Loucy (cell line): ENCODE data around the gene FTL.

Experiments used
- H2AFZ ChIP-seq: fragments of 200-600 bp; sonication (generic); 2 replicates; pipeline ENCODE4 v1.6.0; 2016; ENCODE audit warnings: antibody characterized with exemption, mild to moderate bottlenecking, low read length, moderate library complexity
- H3F3A ChIP-seq: fragments of 200-600 bp; 2 replicates; pipeline ENCODE4 v1.6.0; 2016; ENCODE audit warnings: antibody characterized with exemption, low read depth, mild to moderate bottlenecking
- H3K27me3 ChIP-seq: fragments of 200-600 bp; sonication (generic); 2 replicates; pipeline ENCODE4 v1.6.1; 2014; ENCODE audit warnings: low read length, mild to moderate bottlenecking; ENCODE audit not compliant: insufficient read depth, poor library complexity, severe bottlenecking
- H3K36me3 ChIP-seq: fragments of 200-600 bp; sonication (generic); 2 replicates; pipeline ENCODE4 v1.6.1; 2016; ENCODE audit warnings: low read length; ENCODE audit not compliant: insufficient read depth
- H3K4me1 ChIP-seq: fragments of 200-600 bp; sonication (generic); 2 replicates; pipeline ENCODE4 v1.5.1; 2014; ENCODE audit warnings: low read length, mild to moderate bottlenecking; ENCODE audit not compliant: insufficient read depth, poor library complexity, severe bottlenecking
- H3K4me2 ChIP-seq: fragments of 200-600 bp; sonication (generic); 2 replicates; pipeline ENCODE4 v1.6.0; 2014; ENCODE audit warnings: antibody characterized with exemption, low read length, low read depth, mild to moderate bottlenecking; ENCODE audit not compliant: poor library complexity, severe bottlenecking
- H3K4me3 ChIP-seq: fragments of 200-600 bp; sonication (generic); 2 replicates; pipeline ENCODE4 v1.5.1; 2014; ENCODE audit warnings: low read length, mild to moderate bottlenecking, mixed read lengths; ENCODE audit not compliant: poor library complexity, severe bottlenecking
- H3K79me2 ChIP-seq: fragments of 200-600 bp; sonication (generic); 2 replicates; pipeline ENCODE4 v1.6.1; 2014; ENCODE audit warnings: low read length; ENCODE audit not compliant: insufficient read depth
- H3K9ac ChIP-seq: fragments of 200-600 bp; sonication (generic); 2 replicates; pipeline ENCODE4 v1.6.0; 2014; ENCODE audit warnings: mild to moderate bottlenecking, low read depth, low read length, moderate library complexity; ENCODE audit not compliant: poor library complexity, severe bottlenecking
- H3K9me2 ChIP-seq: fragments of 200-600 bp; sonication (generic); replicated peaks from 2 replicates; pipeline ENCODE4 v1.6.1; 2016; ENCODE audit warnings: low read depth, low read length, mixed read lengths
- H3K9me3 ChIP-seq: fragments of 200-600 bp; sonication (generic); 2 replicates; pipeline ENCODE4 v1.6.1; 2014; ENCODE audit warnings: mild to moderate bottlenecking, antibody characterized with exemption, low read length, low read depth; ENCODE audit not compliant: insufficient read depth
- H4K20me1 ChIP-seq: fragments of 200-600 bp; sonication (generic); 2 replicates; pipeline ENCODE4 v1.6.0; 2014; ENCODE audit warnings: antibody characterized with exemption, low read length, mild to moderate bottlenecking; ENCODE audit not compliant: insufficient read depth, poor library complexity, severe bottlenecking
- EZH2phosphoT487 ChIP-seq: fragments of 200-600 bp; IDR thresholded peaks from 2 replicates; pipeline ENCODE4 v1.6.1; 2018; ENCODE audit warnings: antibody characterized with exemption, mild to moderate bottlenecking, moderate library complexity, borderline replicate concordance
- TF ChIP-seq, protein P1 (sequence below): fragments of 200-600 bp; sonication (generic); conservative IDR thresholded peaks from 2 replicates; pipeline ENCODE4 v1.5.1; 2014; ENCODE audit warnings: mild to moderate bottlenecking, antibody characterized with exemption, low read length

FTL gene

DNA sequence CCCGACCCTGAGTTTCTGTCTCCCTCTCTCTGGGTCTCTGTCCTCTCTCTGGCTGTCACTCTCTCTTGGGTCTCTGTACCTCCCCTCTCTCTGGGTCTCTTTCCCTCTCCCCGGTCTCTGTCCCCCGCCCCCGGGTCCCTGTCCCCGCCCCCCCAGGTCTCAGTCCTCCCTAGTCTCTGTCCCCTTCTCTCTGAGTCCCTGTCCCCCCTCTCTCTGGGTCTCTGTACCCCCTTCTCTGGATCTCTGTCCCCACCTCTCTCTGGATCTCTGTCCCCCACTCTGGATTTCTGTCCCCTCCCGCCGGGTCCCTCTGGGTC is 2.3 kb upstream of the FTL start:
- H3K9me3 ChIP-seq: no peaks in the 10 kb centered on the region
- H3K27me3 ChIP-seq: no peaks in the 10 kb centered on the region
- H3K4me1 ChIP-seq: peaks cover 32% of the 10 kb centered on the region
- peak overlapping the region; percentile 97 for H3K4me2 ChIP-seq
- no peaks in the 10 kb centered on the region for H3F3A ChIP-seq
- peaks cover 31% of the 10 kb centered on the region for H3K79me2 ChIP-seq
- H2AFZ ChIP-seq: no peak overlapping the region
- no peaks in the 10 kb centered on the region for H3K36me3 ChIP-seq
- H3K9me2 ChIP-seq: no peaks in the 10 kb centered on the region
- H3K4me3 ChIP-seq: no peak overlapping the region
- TF ChIP-seq, protein P1, sequence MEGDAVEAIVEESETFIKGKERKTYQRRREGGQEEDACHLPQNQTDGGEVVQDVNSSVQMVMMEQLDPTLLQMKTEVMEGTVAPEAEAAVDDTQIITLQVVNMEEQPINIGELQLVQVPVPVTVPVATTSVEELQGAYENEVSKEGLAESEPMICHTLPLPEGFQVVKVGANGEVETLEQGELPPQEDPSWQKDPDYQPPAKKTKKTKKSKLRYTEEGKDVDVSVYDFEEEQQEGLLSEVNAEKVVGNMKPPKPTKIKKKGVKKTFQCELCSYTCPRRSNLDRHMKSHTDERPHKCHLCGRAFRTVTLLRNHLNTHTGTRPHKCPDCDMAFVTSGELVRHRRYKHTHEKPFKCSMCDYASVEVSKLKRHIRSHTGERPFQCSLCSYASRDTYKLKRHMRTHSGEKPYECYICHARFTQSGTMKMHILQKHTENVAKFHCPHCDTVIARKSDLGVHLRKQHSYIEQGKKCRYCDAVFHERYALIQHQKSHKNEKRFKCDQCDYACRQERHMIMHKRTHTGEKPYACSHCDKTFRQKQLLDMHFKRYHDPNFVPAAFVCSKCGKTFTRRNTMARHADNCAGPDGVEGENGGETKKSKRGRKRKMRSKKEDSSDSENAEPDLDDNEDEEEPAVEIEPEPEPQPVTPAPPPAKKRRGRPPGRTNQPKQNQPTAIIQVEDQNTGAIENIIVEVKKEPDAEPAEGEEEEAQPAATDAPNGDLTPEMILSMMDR: no peak
- TF ChIP-seq EZH2phosphoT487: no peak
- peaks cover 13% of the 10 kb centered on the region for H4K20me1 ChIP-seq
- H3K9ac ChIP-seq: peak overlapping the region; percentile 84

DNA sequence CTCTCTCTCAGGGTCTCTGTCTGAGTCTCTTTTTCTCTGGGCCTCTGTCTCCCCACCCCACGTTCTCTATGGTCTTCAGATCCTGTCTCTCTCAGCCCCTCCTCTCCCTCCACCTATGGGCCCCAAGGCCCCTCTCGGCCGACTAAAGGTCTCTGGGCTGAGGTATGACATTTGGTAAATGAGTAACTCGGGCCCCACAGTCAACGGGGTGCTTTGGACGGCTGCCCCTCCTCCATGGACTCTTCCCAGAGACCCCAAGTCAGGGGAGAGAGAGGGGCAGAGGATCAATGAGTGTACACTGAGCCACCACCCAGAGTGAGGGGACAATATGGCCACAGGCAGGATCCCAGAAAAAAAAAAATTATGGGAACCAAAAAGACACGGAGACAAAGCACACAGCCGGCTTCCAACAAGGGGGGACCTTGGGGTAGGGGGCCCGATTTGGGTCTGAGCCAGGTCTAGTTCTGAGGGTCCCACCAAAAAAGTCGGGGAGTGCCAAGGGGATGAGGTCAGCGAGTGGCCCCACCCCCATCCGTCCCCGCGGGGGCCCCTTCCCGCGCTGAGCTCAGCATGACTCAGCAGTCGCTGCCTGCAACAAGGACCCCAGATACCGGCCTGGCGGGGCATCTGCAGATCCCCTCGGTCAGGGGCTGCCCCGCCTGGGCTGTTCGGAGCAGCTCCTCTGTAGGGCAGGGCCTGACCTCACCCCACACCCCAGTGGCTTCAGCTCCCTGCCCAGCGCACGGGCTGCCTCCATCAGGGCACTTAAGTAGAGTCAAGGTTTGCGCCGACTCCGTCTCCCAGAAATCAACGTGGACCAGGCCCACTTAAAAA is 1.5 kb upstream of the FTL start:
- peaks cover 31% of the 10 kb centered on the region for H3K79me2 ChIP-seq
- H4K20me1 ChIP-seq: peaks cover 13% of the 10 kb centered on the region
- no peaks in the 10 kb centered on the region for H3F3A ChIP-seq
- H3K4me3 ChIP-seq: peak overlapping the region; percentile 75
- TF ChIP-seq, protein P1: no peak
- TF ChIP-seq EZH2phosphoT487: no peak
- peak overlapping the region; percentile 97 for H3K4me2 ChIP-seq
- H3K4me1 ChIP-seq: peaks cover 32% of the 10 kb centered on the region
- no peaks in the 10 kb centered on the region for H3K27me3 ChIP-seq
- no peak overlapping the region for H2AFZ ChIP-seq
- no peaks in the 10 kb centered on the region; the same call in 1 of the 2 replicates for H3K36me3 ChIP-seq
- no peaks in the 10 kb centered on the region for H3K9me3 ChIP-seq
- H3K9me2 ChIP-seq: no peaks in the 10 kb centered on the region
- peak overlapping the region; percentile 84 for H3K9ac ChIP-seq

- Histone ChIP-seq H4K20me1 (peaks cover 13% of the 10 kb centered on the region), H3K4me1 (peaks cover 32% of the 10 kb centered on the region), H3K79me2 (peaks cover 31% of the 10 kb centered on the region), H3K27me3 (no peaks in the 10 kb centered on the region), H3K9me3 (no peaks in the 10 kb centered on the region), H2AFZ (no peak overlapping the region), H3K4me2 (peak overlapping the region; percentile 97), H3K36me3 (no peaks in the 10 kb centered on the region; the same call in 1 of the 2 replicates), H3K9ac (peak overlapping the region; percentile 84), H3K9me2 (no peaks in the 10 kb centered on the region), H3K4me3 (peak overlapping the region; percentile 75), H3F3A (no peaks in the 10 kb centered on the region)
- TF ChIP-seq, protein P1: no peak
- no peak for TF ChIP-seq EZH2phosphoT487
Measured at GRCh38 chr19:48964205-48965039, 687 bp upstream of the FTL start.
